ENCODE measurements around the gene PLEKHB1.

Gene PLEKHB1

GRCh38 chr11:73660497-73661034 is 14.2 kb downstream of the PLEKHB1 start:
- DNase-seq (ENCODE audit: low read depth), result no peak
- TF ChIP-seq CTCF (IDR thresholded peaks at IDR 0.05; ENCODE audit: insufficient read depth, low read depth, low read length, missing control alignments), result no peak
- H3K4me3 ChIP-seq (ENCODE audit: low read length), result peak overlapping the region; percentile 36

- H3K4me3 ChIP-seq (ENCODE audit: low read length), result peak overlapping the region; percentile 36
- TF ChIP-seq CTCF (IDR thresholded peaks at IDR 0.05; ENCODE audit: insufficient read depth, low read depth, low read length, missing control alignments), result peak; percentile 89
- peak; percentile 79 for DNase-seq (ENCODE audit: low read depth)
Measured at GRCh38 chr11:73661035-73661628, 14.8 kb downstream of the PLEKHB1 start.

- no peak for TF ChIP-seq CTCF (IDR thresholded peaks at IDR 0.05; ENCODE audit: insufficient read depth, low read depth, low read length, missing control alignments)
- no peak for DNase-seq (ENCODE audit: low read depth)
- H3K4me3 ChIP-seq (ENCODE audit: low read length), result no peak overlapping the region
Measured at GRCh38 chr11:73662445-73663157, 16.2 kb downstream of the PLEKHB1 start.

- TF ChIP-seq CTCF (IDR thresholded peaks at IDR 0.05; ENCODE audit: insufficient read depth, low read depth, low read length, missing control alignments), result no peak
- H3K4me3 ChIP-seq (ENCODE audit: low read length), result no peak overlapping the region
- DNase-seq (ENCODE audit: low read depth), result no peak
Measured at GRCh38 chr11:73663604-73664495, 17.5 kb downstream of the PLEKHB1 start.

GRCh38 chr11:73664877-73665276 is 18.5 kb downstream of the PLEKHB1 start:
- no peak overlapping the region for H3K4me3 ChIP-seq (ENCODE audit: low read length)
- no peak for TF ChIP-seq CTCF (IDR thresholded peaks at IDR 0.05; ENCODE audit: insufficient read depth, low read depth, low read length, missing control alignments)
- no peak for DNase-seq (ENCODE audit: low read depth)

- no peak for DNase-seq (ENCODE audit: low read depth)
- TF ChIP-seq CTCF (IDR thresholded peaks at IDR 0.05; ENCODE audit: insufficient read depth, low read depth, low read length, missing control alignments), result no peak
- H3K4me3 ChIP-seq (ENCODE audit: low read length), result no peak overlapping the region
Measured at GRCh38 chr11:73667891-73668290, 21.5 kb downstream of the PLEKHB1 start.
